Measurements from ENCODE around the gene FAAP24.

DNA sequence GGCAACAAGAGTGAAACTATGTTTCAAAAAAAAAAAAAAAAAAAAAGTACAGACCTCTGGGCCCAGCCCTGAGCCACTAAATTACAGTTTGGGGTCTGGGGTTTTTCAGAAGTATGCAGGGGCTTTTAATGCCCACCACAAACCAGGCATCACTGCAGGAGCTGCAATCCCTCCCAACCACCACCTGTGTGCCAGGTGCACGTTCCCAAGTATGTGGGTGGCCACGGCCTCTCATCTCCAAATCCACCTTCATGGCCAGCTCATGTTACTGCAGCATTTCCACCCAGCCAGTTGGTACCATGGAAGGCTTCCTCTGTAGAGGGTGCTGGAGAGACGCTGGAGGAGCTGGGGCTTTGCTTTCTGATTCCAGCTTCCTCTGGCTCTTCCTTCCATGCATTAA lies 26.8 kb upstream of the FAAP24 start:
- TF ChIP-seq, protein P1, sequence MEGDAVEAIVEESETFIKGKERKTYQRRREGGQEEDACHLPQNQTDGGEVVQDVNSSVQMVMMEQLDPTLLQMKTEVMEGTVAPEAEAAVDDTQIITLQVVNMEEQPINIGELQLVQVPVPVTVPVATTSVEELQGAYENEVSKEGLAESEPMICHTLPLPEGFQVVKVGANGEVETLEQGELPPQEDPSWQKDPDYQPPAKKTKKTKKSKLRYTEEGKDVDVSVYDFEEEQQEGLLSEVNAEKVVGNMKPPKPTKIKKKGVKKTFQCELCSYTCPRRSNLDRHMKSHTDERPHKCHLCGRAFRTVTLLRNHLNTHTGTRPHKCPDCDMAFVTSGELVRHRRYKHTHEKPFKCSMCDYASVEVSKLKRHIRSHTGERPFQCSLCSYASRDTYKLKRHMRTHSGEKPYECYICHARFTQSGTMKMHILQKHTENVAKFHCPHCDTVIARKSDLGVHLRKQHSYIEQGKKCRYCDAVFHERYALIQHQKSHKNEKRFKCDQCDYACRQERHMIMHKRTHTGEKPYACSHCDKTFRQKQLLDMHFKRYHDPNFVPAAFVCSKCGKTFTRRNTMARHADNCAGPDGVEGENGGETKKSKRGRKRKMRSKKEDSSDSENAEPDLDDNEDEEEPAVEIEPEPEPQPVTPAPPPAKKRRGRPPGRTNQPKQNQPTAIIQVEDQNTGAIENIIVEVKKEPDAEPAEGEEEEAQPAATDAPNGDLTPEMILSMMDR (IDR thresholded peaks at IDR 0.05) = no peak
- no peak for TF ChIP-seq POLR2A (IDR thresholded peaks at IDR 0.05)
